ENCODE data around the gene SLC16A6.

SLC16A6 gene

DNA sequence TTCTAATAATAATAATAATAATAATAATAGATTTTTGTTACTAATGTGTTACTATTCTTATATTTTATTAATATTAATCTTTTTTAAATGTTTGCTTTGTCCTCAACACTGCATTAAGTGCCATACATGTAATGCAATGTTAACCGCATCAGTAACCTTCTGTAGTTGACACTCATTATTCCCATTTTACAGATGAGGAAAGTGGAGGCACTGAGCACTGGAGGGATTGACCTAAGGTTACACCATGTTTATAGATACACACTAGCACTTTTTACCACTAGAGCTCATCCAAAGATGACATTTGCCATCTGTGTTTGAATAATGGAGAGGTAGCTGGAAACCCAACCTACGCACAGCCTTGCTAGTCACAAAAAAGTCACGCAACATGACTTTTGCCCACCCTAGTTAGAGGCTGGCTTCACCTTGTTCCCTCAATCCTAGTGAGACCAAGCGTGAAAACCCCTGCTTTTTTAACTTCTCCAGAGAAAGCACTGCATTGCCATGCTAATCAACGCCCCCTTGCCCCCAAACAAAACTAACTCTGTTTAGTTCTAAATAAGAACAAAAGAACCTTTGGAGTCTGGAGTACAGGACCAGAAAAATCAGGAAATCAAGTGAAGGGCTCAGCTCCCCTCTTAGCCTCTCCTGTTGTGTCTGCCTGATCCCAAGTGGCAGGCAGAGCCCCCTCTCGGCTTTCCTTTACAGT, 2.7 kb upstream of the SLC16A6 start:
- ChIA-PET CTCF (no interaction called here), POLR2A (no interaction called here)
- H3K4me3 ChIP-seq (ENCODE audit: low read depth, low read length), result no peak overlapping the region
- no peak for DNase-seq (ENCODE audit: low read depth, low spot score)
- TF ChIP-seq, protein P1, sequence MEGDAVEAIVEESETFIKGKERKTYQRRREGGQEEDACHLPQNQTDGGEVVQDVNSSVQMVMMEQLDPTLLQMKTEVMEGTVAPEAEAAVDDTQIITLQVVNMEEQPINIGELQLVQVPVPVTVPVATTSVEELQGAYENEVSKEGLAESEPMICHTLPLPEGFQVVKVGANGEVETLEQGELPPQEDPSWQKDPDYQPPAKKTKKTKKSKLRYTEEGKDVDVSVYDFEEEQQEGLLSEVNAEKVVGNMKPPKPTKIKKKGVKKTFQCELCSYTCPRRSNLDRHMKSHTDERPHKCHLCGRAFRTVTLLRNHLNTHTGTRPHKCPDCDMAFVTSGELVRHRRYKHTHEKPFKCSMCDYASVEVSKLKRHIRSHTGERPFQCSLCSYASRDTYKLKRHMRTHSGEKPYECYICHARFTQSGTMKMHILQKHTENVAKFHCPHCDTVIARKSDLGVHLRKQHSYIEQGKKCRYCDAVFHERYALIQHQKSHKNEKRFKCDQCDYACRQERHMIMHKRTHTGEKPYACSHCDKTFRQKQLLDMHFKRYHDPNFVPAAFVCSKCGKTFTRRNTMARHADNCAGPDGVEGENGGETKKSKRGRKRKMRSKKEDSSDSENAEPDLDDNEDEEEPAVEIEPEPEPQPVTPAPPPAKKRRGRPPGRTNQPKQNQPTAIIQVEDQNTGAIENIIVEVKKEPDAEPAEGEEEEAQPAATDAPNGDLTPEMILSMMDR (IDR thresholded peaks at IDR 0.05; ENCODE audit: insufficient read depth, low read length, missing control alignments), result no peak

DNA sequence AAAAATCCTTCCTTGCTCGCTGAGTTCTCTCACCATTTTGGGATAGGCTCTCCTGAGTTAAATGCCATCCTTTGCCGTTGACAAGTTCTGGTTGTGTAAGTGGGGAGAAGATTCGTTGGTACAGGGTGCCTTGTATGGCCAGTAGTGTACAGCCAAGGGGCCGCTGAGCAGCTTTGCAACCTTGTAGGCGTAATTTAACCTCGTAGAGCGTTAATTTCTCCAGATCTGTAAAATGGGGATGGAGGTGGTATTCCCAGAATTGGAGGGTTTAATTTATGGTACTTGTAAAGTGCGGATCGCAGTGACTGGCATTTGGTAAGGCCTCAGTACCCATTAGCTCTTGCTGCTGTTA, 1.7 kb upstream of the SLC16A6 start:
- CTCF ChIA-PET, result no interaction called here
- TF ChIP-seq, protein P1 (IDR thresholded peaks at IDR 0.05; ENCODE audit: insufficient read depth, low read length, missing control alignments), result no peak
- no peak for DNase-seq (ENCODE audit: low read depth, low spot score)
- POLR2A ChIA-PET, result interaction anchor here (0.6 kb wide), 1 partner anchor 404 kb away, joined by 3 read pairs; no protein-coding TSS in a partner anchor
- no peak overlapping the region for H3K4me3 ChIP-seq (ENCODE audit: low read depth, low read length)

DNA sequence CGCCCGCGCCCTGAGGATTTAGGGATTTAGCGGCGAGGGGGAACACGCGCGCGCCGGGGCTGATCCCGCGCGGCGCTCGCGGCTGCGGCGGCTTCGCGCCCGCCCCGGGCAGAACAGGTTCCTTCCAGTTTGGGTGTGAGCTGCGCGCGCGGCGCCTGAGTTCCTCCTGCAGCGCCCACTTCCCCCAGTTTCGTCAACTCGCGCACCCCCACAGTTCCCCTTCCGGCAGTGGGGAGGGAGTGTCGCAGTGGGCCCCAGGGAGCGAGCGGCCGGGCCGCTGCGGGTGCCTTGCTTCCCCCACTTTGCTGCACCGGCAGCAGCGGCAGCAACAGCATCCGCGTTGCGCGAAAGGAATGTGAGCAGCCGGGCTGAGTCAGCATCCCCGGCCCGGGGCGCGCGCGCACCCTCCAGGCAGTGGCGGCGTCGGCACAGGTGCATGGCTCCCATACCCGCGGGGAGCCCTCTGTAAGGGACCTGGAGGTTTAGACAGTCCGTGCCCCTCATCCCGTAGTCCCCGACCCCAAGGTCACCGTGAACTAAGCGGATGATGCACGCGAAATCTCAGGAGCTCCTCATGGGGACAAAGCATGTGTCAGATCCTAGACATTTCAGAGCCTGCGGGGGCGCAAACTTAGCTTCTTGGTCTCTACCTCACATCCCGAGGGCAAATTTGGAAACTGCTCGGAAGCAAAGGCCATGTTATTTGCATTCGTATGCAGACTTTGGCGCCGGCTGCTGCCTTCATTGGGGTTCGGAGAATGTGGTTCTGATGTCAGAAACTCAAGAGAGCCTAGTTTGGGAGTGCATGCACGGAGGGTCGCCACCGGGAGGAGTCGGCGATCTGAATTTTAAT, 1.1 kb upstream of the SLC16A6 start:
- ChIA-PET POLR2A (interaction anchor here (0.6 kb wide), 1 partner anchor 405 kb away, joined by 3 read pairs; no protein-coding TSS in a partner anchor), CTCF (no interaction called here)
- TF ChIP-seq, protein P1 (IDR thresholded peaks at IDR 0.05; ENCODE audit: insufficient read depth, low read length, missing control alignments), result no peak
- DNase-seq (ENCODE audit: low read depth, low spot score), result no peak
- peak overlapping the region; percentile 61 for H3K4me3 ChIP-seq (ENCODE audit: low read depth, low read length)

DNA sequence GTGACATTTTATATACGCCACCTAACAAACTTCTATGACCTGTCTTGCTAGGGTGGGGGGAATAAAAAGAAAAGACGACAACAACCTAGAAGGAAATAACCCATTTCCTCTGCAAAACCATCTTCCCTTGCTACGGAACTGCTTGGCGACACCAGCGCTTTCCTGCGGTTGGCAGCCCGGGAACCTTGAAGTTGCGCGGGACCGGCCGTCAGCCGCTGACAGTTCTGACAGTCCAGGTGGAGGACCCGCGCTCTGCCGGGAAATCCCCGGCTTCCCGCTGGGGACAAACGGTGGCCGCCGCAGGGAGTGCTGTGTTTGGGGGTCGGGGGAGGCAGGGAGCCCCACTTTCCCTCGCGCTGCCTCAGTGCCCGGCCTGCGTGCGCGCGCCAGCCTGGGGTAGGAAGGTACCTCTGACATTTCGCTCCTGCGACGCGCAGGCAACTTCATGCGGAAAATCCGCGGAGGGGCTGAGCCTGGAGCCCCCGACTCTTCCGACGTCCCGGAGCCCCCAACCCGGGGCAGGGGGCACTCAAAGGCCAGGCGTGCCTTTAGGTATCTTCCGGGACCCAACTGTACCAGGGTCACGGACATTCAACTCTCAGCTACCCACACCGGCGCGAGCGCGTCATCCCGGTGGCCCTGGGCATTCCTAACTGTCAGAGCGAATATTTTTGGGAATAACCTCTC, 516 bp downstream of the SLC16A6 start:
- TF ChIP-seq, protein P1 (IDR thresholded peaks at IDR 0.05; ENCODE audit: insufficient read depth, low read length, missing control alignments), result no peak
- CTCF ChIA-PET, result interaction anchor here (2.2 to 4.6 kb wide), 2 partner anchors 27 to 108 kb away, joined by 6 to 21 read pairs; no protein-coding TSS in a partner anchor

DNA sequence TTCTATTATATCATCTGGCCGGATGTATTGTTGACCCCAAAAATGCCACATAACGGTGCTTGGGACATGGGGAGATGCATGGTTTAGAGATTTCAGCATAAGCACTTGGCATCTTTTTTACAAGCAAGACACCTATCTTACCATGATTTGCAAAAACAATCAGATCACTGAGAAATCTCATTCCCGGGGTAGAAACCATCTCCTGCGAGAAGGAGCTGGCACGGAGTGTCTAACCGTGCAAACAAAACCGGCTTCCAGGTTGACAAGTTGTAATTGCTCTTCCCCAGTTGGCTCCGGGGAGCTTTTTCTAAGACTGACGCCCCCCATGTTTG, 1.0 kb downstream of the SLC16A6 start:
- H3K4me3 ChIP-seq (ENCODE audit: low read depth, low read length), result no peak overlapping the region
- DNase-seq (ENCODE audit: low read depth, low spot score), result no peak
- TF ChIP-seq, protein P1 (IDR thresholded peaks at IDR 0.05; ENCODE audit: insufficient read depth, low read length, missing control alignments), result no peak
- ChIA-PET POLR2A (no interaction called here), CTCF (interaction anchor here (2.2 to 4.6 kb wide), 2 partner anchors 27 to 109 kb away, joined by 6 to 21 read pairs; no protein-coding TSS in a partner anchor)

More for the DNA sequence above, 516 bp downstream of the SLC16A6 start:
- POLR2A ChIA-PET, result interaction anchor here (0.6 kb wide), 1 partner anchor 65 kb away, joined by 3 read pairs; no protein-coding TSS in a partner anchor
- DNase-seq (ENCODE audit: low read depth, low spot score), result no peak
- peak overlapping the region; percentile 8; the same call in 1 of the 2 replicates for H3K4me3 ChIP-seq (ENCODE audit: low read depth, low read length)
